T-helper 2 cell treated with Interferon-gamma antibody and Interleukin-4, amounts not matched to agents 100 ng/mL and 5 ng/mL, for 36 hours (primary cell): ENCODE data around the gene YARS1. TPM values are rescaled to one million over a fixed set of nuclear protein-coding genes. Genes with fewer than 3 reads are reported as not detected.

Experiments
- intact Hi-C: fragments of 100-400 bp; cut with micrococcal nuclease; formaldehyde crosslinking; loops from one replicate; pipeline ENCODE4 v1.15.1; 2023
- total RNA-seq: library from RNA; stranded (reverse); gene quantifications from 2 replicates; pipeline ENCODE4 v1.2.3, GENCODE V29; 2022

YARS1 gene
- total RNA-seq, 1 donor from 2014 or later = 157 TPM

- intact Hi-C loops = no loop called here
Observed at GRCh38 chr1:32782086-32782485, 35.1 kb downstream of the YARS1 start.

- intact Hi-C loops = no loop called here
Observed at GRCh38 chr1:32780628-32781234, 36.4 kb downstream of the YARS1 start.

- intact Hi-C loops = no loop called here
Observed at GRCh38 chr1:32780005-32780404, 37.2 kb downstream of the YARS1 start.

GRCh38 chr1:32779242-32779641 lies 37.9 kb downstream of the YARS1 start:
- intact Hi-C loops = no loop called here

GRCh38 chr1:32775640-32776337 lies 41.4 kb downstream of the YARS1 start:
- intact Hi-C loops = no loop called here

- intact Hi-C loops = no loop called here
Observed at GRCh38 chr1:32774950-32775634, 42.1 kb downstream of the YARS1 start.

- intact Hi-C loops = no loop called here
Observed at GRCh38 chr1:32774464-32774808, 42.7 kb downstream of the YARS1 start.

DNA sequence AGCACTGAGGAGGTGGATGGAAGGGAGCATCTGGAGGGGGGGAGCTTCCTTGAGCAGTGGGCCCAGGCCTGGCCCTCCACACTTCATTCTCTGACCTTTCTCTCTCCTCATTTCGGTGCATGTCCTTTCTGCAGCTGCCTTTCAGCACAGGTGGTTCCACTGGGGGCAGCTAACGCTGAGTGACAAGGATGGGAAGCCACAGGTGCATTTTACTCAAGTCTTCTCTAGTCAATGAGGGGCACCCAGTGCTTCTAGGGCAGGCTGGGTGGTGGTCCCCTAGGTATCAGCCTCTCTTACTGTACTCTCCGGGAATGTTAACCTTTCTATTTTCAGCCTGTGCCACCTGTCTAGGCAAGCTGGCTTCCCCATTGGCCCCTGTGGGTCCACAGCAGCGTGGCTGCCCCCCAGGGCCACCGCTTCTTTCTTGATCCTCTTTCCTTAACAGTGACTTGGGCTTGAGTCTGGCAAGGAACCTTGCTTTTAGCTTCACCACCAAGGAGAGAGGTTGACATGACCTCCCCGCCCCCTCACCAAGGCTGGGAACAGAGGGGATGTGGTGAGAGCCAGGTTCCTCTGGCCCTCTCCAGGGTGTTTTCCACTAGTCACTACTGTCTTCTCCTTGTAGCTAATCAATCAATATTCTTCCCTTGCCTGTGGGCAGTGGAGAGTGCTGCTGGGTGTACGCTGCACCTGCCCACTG lies 43.2 kb downstream of the YARS1 start:
- intact Hi-C loops = loop anchor here (1.0 kb wide), 2 partner anchors 62 to 254 kb away; no protein-coding TSS in a partner anchor

DNA sequence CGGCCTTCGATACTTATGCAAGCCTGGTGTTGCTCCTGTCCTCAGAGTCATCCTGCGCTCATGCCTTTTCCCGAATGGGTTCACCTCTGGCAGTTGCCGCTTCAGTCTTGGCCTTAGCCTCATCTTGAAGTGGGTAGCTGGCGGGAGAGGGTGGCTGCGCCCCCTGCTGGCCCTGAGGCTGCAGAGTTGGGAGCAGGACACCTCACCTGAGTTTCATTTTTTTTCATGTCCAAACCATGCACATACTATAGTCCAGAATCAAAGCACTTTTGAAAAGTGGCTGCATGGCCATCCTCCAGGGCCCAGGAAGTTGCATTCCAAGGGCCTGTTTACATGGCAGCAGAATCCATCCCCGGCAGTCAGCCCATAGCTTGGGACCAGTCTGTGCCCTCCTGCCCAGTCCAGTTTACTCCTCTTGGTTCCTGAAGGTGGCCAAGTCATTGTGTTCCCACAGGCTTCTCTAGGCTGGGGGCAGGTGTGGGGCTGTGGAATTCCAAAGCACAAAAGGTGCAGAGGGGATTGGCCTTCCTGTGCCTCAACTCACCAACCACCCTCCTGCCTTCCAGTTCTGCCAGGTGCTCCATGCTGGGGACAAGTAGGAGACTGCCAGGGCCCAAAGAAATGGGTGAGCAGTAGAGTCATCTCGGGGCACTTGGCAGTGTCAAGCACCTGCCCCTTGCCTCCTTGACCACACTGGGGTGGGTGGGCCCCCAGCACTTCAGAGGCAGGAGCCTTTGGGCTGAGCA lies 44.0 kb downstream of the YARS1 start:
- intact Hi-C loops = loop anchor here (1.0 kb wide), 2 partner anchors 61 to 253 kb away; no protein-coding TSS in a partner anchor

- intact Hi-C loops = loop anchor here (1.0 kb wide), 2 partner anchors 60 to 252 kb away; no protein-coding TSS in a partner anchor
Observed at GRCh38 chr1:32772281-32773017, 44.7 kb downstream of the YARS1 start.

DNA sequence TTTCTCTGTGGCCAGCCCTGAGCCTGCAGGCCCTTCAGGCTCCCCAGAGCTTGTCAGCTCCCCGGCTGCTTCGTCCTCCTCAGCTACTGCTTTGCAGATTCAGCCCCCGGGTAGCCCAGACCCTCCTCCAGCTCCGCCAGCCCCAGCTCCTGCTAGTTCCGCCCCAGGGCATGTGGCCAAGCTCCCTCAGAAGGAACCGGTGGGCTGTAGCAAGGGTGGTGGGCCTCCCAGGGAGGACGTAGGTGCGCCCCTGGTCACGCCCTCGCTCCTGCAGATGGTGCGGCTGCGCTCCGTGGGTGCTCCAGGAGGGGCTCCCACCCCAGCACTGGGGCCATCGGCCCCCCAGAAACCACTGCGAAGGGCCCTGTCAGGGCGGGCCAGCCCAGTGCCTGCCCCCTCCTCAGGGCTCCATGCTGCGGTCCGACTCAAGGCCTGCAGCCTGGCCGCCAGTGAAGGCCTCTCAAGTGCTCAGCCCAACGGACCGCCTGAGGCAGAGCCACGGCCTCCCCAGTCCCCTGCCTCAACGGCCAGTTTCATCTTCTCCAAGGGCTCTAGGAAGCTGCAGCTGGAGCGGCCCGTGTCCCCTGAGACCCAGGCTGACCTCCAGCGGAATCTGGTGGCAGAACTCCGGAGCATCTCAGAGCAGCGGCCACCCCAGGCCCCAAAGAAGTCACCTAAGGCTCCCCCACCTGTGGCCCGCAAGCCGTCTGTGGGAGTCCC lies 45.4 kb downstream of the YARS1 start:
- intact Hi-C loops = no loop called here

GRCh38 chr1:32770741-32771548 lies 46.2 kb downstream of the YARS1 start:
- intact Hi-C loops = no loop called here

DNA sequence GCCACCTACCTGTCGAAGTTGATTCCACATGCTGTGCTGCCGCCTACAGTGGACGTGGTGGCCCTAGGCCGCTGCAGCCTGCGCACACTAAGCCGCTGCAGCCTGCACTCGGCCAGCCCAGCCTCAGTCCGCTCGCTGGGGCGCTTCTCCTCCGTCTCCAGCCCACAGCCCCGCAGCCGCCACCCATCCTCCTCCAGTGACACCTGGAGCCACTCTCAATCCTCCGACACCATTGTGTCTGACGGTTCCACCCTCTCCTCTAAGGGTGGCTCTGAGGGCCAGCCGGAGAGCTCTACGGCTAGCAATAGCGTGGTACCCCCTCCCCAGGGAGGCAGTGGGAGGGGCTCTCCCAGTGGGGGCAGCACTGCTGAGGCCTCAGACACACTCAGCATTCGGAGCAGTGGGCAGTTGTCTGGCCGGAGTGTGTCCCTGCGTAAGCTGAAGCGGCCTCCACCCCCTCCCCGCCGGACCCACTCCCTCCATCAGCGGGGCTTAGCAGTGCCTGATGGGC lies 46.9 kb downstream of the YARS1 start:
- intact Hi-C loops = no loop called here

DNA sequence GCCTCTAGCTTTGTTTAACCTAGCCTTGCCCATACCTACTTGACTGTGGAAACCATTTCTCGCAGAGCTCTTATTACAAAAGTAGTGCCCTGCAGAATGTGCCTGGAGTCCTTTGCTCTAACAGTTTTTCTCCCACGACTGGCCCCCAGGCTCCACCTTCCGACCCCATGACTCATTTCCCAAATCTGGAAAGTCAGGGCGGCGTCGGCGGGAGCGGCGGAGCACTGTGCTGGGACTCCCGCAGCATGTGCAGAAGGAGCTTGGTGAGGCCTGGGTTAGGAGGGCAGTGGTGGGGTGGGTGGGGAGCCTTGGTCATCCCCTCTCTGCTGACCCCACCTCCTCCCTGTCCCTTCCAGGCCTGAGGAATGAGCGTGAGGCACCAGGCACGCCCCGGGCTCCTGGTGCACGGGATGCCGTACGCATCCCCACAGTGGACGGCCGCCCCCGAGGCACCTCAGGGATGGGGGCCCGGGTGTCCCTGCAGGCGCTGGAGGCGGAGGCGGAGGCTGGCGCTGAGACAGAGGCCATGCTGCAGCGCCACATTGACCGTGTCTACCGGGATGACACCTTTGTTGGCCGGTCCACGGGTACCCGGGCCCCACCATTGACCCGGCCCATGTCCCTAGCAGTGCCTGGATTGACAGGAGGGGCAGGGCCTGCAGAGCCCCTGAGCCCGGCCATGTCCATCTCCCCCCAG lies 47.5 kb downstream of the YARS1 start:
- intact Hi-C loops = no loop called here

DNA sequence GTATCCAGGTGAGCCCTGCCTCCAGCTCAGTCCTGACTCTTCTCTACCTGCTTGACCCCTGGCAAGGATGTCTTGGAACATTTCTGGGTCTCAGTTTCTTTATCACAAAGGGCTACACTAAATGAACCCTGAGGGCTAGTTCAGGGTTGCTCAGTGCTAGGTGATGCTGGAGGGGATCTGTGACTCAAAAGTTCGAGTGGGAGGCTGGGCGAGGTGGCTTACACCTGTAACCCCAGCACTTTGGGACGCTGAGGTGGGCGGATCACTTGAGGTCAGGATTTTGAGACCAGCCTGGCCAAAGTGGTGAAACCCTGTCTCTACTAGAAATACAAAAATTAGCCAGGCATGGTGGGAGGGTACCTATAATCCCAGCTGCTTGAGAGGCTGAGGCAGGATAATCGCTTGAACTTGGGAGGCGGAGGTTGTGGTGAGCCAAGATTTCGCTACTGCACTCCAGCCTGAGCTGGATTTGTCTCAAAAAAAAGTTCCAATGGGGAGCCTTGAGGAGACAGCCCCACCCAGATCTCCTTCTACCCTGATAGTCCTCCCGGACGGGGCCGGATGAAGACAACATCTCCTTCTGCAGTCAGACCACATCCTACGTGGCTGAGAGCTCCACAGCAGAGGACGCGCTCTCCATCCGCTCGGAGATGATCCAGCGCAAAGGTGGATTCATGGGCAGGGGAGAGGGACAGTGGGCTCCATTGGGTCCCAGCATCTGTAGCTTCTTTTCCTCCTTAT lies 48.9 kb downstream of the YARS1 start:
- intact Hi-C loops = no loop called here

GRCh38 chr1:32767641-32768040 lies 49.5 kb downstream of the YARS1 start:
- intact Hi-C loops = no loop called here

GRCh38 chr1:32767156-32767555 lies 50.0 kb downstream of the YARS1 start:
- intact Hi-C loops = no loop called here
